Heart right ventricle (tissue), 16 donors: ENCODE results near the gene MUC20. TPM values are rescaled to one million over a fixed set of nuclear protein-coding genes. Genes with fewer than 3 reads are reported as not detected.
"Not testable (repeated sequence)": the region's sequence is repeated elsewhere in the genome, so short reads cannot be mapped to it uniquely, and the experiment has no call there.

Experiments
- ATAC-seq, 8 donors: fragments of 200-7000 bp; cut with Tn5 transposase; one replicate each; pipeline ENCODE4 v1.9.1; 2020; ENCODE audit warnings: mild to moderate bottlenecking in 8 of 8, moderate library complexity in 8 of 8, moderate number of reproducible peaks in 1 of 8
- DNase-seq, 2 donors: peaks; one replicate each; pipeline ENCODE4 v3.0.0-alpha.2; 2020
- H3K27ac ChIP-seq, 10 donors: fragments of 200-600 bp; sonication (generic) in 2 of 10; one replicate each; pipeline versions ENCODE4 v1.5.0 to v1.8.0; 2020 to 2022; ENCODE audit warnings: mild to moderate bottlenecking in 3 of 10
- H3K27me3 ChIP-seq, 7 donors: fragments of 200-600 bp; one replicate each; pipeline ENCODE4 v1.8.0; 2021 to 2022; ENCODE audit warnings: mild to moderate bottlenecking in 2 of 7
- H3K36me3 ChIP-seq, 9 donors: fragments of 200-600 bp; sonication (generic) in 1 of 9; one replicate each; pipeline versions ENCODE4 v1.5.0 to v1.8.0; 2020 to 2022; ENCODE audit warnings: mild to moderate bottlenecking in 2 of 9
- H3K4me1 ChIP-seq, 9 donors: fragments of 200-600 bp; sonication (generic) in 1 of 9; one replicate each; pipeline versions ENCODE4 v1.5.0 to v1.8.0; 2020 to 2022; ENCODE audit warnings: mild to moderate bottlenecking in 4 of 9
- H3K4me3 ChIP-seq, 10 donors: fragments of 200-600 bp; sonication (generic) in 2 of 10; one replicate each; pipeline versions ENCODE4 v1.5.0 to v1.8.0; 2020 to 2022; ENCODE audit warnings: mild to moderate bottlenecking in 7 of 10, moderate library complexity in 2 of 10
- H3K9me3 ChIP-seq, 11 donors: fragments of 200-600 bp in 10 of 11; sonication (generic) in 2 of 11; one replicate each; pipeline versions ENCODE4 v1.5.0 to v1.8.0; 2013 to 2022; ENCODE audit warnings: mild to moderate bottlenecking in 2 of 11, control low read depth in 1 of 11, moderate library complexity in 1 of 11
- WGBS, 2 donors: extraction: QIAGEN DNeasy Blood & Tissue Kit; methylation state at CpG; one replicate each; pipeline ENCODE4 v1.1.7; 2013; ENCODE audit warnings: inconsistent platforms in 1 of 2; 5-methylcytosine and 5-hydroxymethylcytosine counted together
- intact Hi-C, 10 donors: fragments of 100-400 bp; cut with DNase I; formaldehyde crosslinking; loops; one replicate each; pipeline versions ENCODE4 v1.11.1 to v1.14.2; 2022
- polyA plus RNA-seq, 2 donors: library from polyadenylated mRNA; stranded (reverse); fragments of 200-250 nt; gene quantifications; one replicate each; pipeline ENCODE4 v1.2.3, GENCODE V29; 2013
- total RNA-seq, 10 donors: library from RNA; stranded (reverse); fragmentation: NEBNext Ultra II Directional in 3 of 10; extraction: Animal tissue kit (Norgen Biotek cat#: 25700) in 3 of 10; gene quantifications; one replicate each; pipeline versions ENCODE4 v1.2.1 to v1.2.4, GENCODE V29; 2021 to 2023
- TF ChIP-seq, protein P1 (sequence below), 9 donors: fragments of 200-600 bp; sonication (generic) in 2 of 9; IDR thresholded peaks; one replicate each; pipeline versions ENCODE4 v1.5.0 to v1.8.0; 2021 to 2022; ENCODE audit warnings: antibody characterized with exemption in 9 of 9, mild to moderate bottlenecking in 5 of 9, moderate library complexity in 1 of 9
- donor health status: Arrhythmogenic right ventricular cardiomyopathy.
- donor health status: ischemic (EF 13 %, LVEDD 7.1; RV severe dilation, severe dysfunction).
- donor health status: healthy with polysubstance abuse.
- donor health status: DM: no; HTN: yes; CAD: no.
- donor health status: DM: no; HTN: no; CAD: no.
- donor health status: ischemic (EF 25% LVEDD 6.9; RV normal size, moderate dysfunction).
- donor health status: ischemic (EF 25% LVEDD 5.7; RV mildly dilated, moderate dysfunction).
- donor health status: healthy.
- donor health status: DM: yes; HTN: yes; CAD: no.
- donor health status: Ischemic cardiomyopathy.
- donor health status: ischemic (EF 35%, LVEDD 5.7; RV mildly dilated, moderate dysfunction).
- donor health status: nonischemic (EF 11% LVEDD 7.7; RV severe dilation, severe dysfunction).
- donor health status: DM: yes; HTN: yes; CAD: no.
- donor health status: PGD.
- donor health status: ischemic (EF 29% LVEDD 5.4; RV normal size, mild dysfunction).
- donor health status: nonischemic (EF 23%, LVEDD 6.1; RV moderate dilation, normal function).

Gene MUC20
- total and polyA plus RNA-seq, 12 donors, result 0.36 to 7.6 (median 2.5) TPM

DNA sequence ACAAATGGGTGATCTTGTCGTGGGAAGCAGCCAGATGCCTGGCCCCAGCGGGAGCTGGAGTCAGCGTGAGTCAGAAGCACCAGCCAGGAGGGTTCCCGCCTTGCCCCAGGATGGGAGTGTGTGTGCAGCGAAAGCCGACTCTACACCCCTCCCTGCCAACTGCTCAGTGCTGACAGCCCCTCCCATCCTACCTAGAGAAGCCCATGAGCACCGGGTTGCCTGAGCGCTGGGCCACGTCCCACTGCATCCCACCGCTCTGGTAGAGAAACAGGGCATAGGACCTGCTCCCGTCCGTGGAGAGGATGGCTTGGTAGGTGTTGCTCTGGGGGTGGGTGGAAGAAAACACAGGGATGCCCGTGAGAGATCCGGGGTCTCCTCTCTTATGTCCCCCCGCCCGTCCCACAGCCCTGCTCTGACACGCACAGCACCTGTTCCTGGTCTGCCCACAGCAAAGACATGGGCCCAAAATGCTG lies 48.1 kb downstream of the MUC20 start:
- TF ChIP-seq, protein P1, sequence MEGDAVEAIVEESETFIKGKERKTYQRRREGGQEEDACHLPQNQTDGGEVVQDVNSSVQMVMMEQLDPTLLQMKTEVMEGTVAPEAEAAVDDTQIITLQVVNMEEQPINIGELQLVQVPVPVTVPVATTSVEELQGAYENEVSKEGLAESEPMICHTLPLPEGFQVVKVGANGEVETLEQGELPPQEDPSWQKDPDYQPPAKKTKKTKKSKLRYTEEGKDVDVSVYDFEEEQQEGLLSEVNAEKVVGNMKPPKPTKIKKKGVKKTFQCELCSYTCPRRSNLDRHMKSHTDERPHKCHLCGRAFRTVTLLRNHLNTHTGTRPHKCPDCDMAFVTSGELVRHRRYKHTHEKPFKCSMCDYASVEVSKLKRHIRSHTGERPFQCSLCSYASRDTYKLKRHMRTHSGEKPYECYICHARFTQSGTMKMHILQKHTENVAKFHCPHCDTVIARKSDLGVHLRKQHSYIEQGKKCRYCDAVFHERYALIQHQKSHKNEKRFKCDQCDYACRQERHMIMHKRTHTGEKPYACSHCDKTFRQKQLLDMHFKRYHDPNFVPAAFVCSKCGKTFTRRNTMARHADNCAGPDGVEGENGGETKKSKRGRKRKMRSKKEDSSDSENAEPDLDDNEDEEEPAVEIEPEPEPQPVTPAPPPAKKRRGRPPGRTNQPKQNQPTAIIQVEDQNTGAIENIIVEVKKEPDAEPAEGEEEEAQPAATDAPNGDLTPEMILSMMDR (IDR thresholded peaks at IDR 0.05), result no peak
- Histone ChIP-seq H3K4me1 (no peaks in the 10 kb centered on the region), H3K9me3 (no peaks in the 10 kb centered on the region), H3K27me3 (peaks cover 0 to 15% (median 3%) of the 10 kb centered on the region in 7 donors), H3K27ac (no peak overlapping the region), H3K36me3 (no peaks in the 10 kb centered on the region), H3K4me3 (no peak overlapping the region)
- intact Hi-C loops, result no loop called here
- ATAC-seq, result no peak
- no peak for DNase-seq
- WGBS, 2 donors, result 76 to 77% methylated on average over 17 of the region's 17 CpGs

DNA sequence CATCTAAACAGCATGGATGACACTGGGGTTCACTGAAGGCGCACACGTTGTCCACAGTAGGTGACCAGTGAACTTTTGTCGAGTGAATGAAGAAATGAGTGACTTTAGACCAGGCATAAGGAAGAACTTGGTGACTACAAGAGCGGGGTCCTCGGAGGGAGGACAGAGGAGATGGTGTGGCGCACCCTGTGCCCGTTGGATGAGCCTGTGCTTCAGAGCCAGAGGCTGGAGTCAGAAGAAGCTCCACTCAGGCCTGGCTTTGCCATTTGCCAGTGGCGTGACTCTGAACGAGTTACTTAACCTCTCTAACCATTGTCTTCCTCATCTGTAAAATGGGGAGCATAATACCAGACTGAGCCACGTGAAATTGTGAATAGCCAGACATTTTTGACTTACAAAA lies 48.8 kb downstream of the MUC20 start:
- 93% methylated on average over 10 of the region's 10 CpGs for WGBS, 2 donors

DNA sequence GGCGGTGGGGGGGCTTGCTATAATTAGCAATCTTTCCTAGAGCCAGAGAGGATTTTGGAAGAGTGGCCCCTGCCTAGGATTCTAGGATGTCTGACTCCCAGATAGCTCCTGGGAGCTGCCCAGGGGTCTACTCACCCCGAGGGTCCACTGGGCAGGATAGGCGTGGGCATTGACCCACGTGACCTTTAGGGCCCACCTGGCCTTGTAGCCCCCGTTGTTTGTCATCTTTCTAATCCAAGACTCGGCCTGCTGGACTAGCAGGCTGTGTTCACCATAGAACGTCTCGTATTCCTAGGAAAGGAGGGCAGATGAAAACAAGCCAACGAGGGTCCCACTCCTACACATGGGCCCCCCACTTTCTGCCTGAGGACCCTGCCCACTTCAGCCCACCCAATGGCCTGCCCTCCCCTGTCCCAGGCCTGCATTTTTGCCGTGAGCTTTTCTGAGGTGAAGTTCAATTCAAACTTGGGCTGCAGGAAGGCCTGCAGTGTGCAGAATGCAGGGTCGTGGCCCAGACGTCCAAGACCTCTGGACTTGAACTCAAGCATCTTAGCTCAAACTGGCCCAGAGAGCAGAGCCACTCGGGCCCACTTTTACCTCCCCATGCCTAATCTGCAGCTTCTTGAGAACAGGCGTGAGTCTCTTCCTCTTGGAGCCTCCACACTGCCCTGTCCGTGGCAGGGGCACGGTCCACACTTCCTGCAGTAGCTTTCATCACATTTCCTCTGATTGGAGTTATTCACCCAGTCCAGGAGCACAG lies 49.5 kb downstream of the MUC20 start:
- no peak for DNase-seq
- no peaks in the 10 kb centered on the region for H3K4me1 ChIP-seq
- H3K4me3 ChIP-seq, result no peak overlapping the region
- 72 to 79% methylated on average over 16 of the region's 16 CpGs for WGBS, 2 donors
- intact Hi-C loops, result no loop called here
- H3K27me3 ChIP-seq, result peaks cover 0 to 5% (median 0%) of the 10 kb centered on the region in 7 donors
- no peak overlapping the region for H3K27ac ChIP-seq
- H3K36me3 ChIP-seq, result no peaks in the 10 kb centered on the region
- peak in 1 of 8 donors; percentile 24 for ATAC-seq
- TF ChIP-seq, protein P1 (IDR thresholded peaks at IDR 0.05), result no peak
- no peaks in the 10 kb centered on the region for H3K9me3 ChIP-seq

More for the DNA sequence above, 48.8 kb downstream of the MUC20 start:
- ATAC-seq (no peak), DNase-seq (no peak)
- no peaks in the 10 kb centered on the region for H3K4me1 ChIP-seq
- peaks cover 0 to 10% (median 0%) of the 10 kb centered on the region in 7 donors for H3K27me3 ChIP-seq
- intact Hi-C loops, result no loop called here
- no peak overlapping the region for H3K27ac ChIP-seq
- TF ChIP-seq, protein P1 (IDR thresholded peaks at IDR 0.05), result no peak
- H3K9me3 ChIP-seq, result no peaks in the 10 kb centered on the region
- H3K36me3 ChIP-seq, result no peaks in the 10 kb centered on the region
- H3K4me3 ChIP-seq, result no peak overlapping the region

DNA sequence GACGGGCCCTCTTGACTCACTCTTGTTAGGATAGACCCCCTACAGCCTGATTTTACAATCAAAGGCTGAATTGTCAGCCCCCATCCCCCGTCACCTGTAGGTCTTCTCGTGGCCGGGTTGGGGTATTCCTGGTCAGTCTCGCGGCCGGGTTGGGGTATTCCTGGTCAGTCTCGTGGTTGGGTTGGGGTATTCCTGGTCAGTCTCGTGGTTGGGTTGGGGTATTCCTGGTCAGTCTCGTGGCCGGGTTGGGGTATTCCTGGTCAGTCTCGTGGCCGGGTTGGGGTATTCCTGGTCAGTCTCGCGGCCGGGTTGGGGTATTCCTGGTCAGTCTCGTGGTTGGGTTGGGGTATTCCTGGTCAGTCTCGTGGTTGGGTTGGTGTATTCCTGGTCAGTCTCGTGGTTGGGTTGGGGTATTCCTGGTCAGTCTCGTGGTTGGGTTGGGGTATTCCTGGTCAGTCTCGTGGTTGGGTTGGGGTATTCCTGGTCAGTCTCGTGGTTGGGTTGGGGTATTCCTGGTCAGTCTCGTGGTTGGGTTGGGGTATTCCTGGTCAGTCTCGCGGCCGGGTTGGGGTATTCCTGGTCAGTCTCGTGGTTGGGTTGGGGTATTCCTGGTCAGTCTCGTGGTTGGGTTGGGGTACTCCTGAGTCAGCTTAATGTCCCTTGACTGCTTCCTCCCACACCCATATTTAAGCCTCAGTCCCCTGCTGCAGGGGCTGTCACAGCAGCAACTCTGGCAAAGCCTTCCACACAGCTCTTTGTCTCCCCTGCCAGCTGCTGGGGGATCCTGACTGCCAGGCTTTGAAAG lies 50.3 kb downstream of the MUC20 start:
- H3K9me3 ChIP-seq, DNase-seq, ATAC-seq, intact Hi-C loops, H3K27me3 ChIP-seq, H3K36me3 ChIP-seq, H3K27ac ChIP-seq, H3K4me1 ChIP-seq, H3K4me3 ChIP-seq: not testable (repeated sequence)
- 93 to 94% methylated on average over 22 to 23 of the region's 28 CpGs for WGBS, 2 donors
